B cell (primary cell): ENCODE results near the gene ARHGAP30. TPM values are rescaled to one million over a fixed set of nuclear protein-coding genes. Genes with fewer than 3 reads are reported as not detected.

Experiments used
- ATAC-seq: fragments of 200-7000 bp; cut with Tn5 transposase; one replicate; pipeline ENCODE4 v1.10.0; 2021; ENCODE audit warnings: low read depth, mild to moderate bottlenecking, moderate number of reproducible peaks, moderate library complexity
- CTCF ChIA-PET: fragments of 350-600 bp; sonication (Branson Sonifier 250); formaldehyde crosslinking; loops from one replicate; lab custom pipeline; 2021; ENCODE audit warnings: antibody characterized with exemption, inconsistent platforms; lab: Charles Lee
- POLR2A ChIA-PET: fragments of 350-600 bp; sonication (Branson Sonifier 250); formaldehyde crosslinking; loops from one replicate; lab custom pipeline; 2021; ENCODE audit warnings: antibody characterized with exemption; lab: Charles Lee
- DNase-seq: peaks from one replicate; pipeline ENCODE4 v3.0.0; 2013
- H2AFZ ChIP-seq: 2 replicates; pipeline ENCODE4 v1.6.1; 2012; ENCODE audit warnings: mild to moderate bottlenecking, low read depth, low read length; ENCODE audit not compliant: insufficient read depth, poor library complexity, severe bottlenecking
- H3K27ac ChIP-seq, 2 donors: 1 replicate in 1 of 2; 2 replicates in 1 of 2; pipeline ENCODE4 v1.5.1; 2012 to 2013; ENCODE audit warnings: low read length in 2 of 2, mild to moderate bottlenecking in 2 of 2, moderate library complexity in 1 of 2
- H3K27me3 ChIP-seq, 4 experiments: fragments of 200-600 bp in 1 of 4; sonication (generic) in 1 of 4; replicated peaks in 1 of 4; 1 replicate in 2 of 4; 2 replicates in 2 of 4; pipeline versions ENCODE4 v1.6.1 to v1.7.0; 2013 to 2016; ENCODE audit warnings: low read length in 3 of 4, mild to moderate bottlenecking in 2 of 4, mixed read lengths in 1 of 4, moderate library complexity in 1 of 4; ENCODE audit not compliant: insufficient read depth in 4 of 4, control insufficient read depth in 3 of 4; ENCODE audit errors: control extremely low read depth in 1 of 4
- H3K36me3 ChIP-seq, 2 experiments: replicated peaks in 1 of 2; 1 replicate in 1 of 2; 2 replicates in 1 of 2; pipeline versions ENCODE4 v1.6.1 to v1.7.1; 2013; ENCODE audit warnings: low read length in 1 of 2; ENCODE audit not compliant: insufficient read depth in 2 of 2, control insufficient read depth in 1 of 2; ENCODE audit errors: control extremely low read depth in 1 of 2, extremely low read depth in 1 of 2
- H3K4me1 ChIP-seq, 2 donors: fragments of 200-600 bp in 1 of 2; sonication (generic) in 1 of 2; 1 replicate in 1 of 2; 2 replicates in 1 of 2; pipeline versions ENCODE4 v1.5.1 to v1.6.1; 2013 to 2017; ENCODE audit warnings: low read length in 2 of 2; ENCODE audit not compliant: control insufficient read depth in 2 of 2, insufficient read depth in 2 of 2
- H3K4me2 ChIP-seq: replicated peaks from 2 replicates; pipeline ENCODE3; 2012; ENCODE audit warnings: mild to moderate bottlenecking, low read depth, low read length; ENCODE audit not compliant: poor library complexity, severe bottlenecking
- H3K4me3 ChIP-seq, 5 experiments: fragments of 200-600 bp in 1 of 5; sonication (generic) in 1 of 5; 1 replicate in 3 of 5; 2 replicates in 2 of 5; pipeline versions ENCODE4 v1.5.1 to v1.7.0; 2011 to 2016; ENCODE audit warnings: low read length in 4 of 5, mild to moderate bottlenecking in 4 of 5, low read depth in 2 of 5, control low read depth in 1 of 5, moderate library complexity in 1 of 5; ENCODE audit not compliant: insufficient read depth in 1 of 5; ENCODE audit errors: control extremely low read depth in 1 of 5, extremely low read depth in 1 of 5
- H3K79me2 ChIP-seq: fragments of 200-600 bp; sonication (generic); one replicate; pipeline ENCODE4 v1.6.0; 2016; ENCODE audit warnings: low read length; ENCODE audit not compliant: control insufficient read depth, insufficient read depth
- H3K9ac ChIP-seq: fragments of 200-600 bp; sonication (generic); 2 replicates; pipeline ENCODE4 v1.6.1; 2017; ENCODE audit warnings: mild to moderate bottlenecking, low read length, moderate library complexity
- H3K9me3 ChIP-seq, 3 donors: one replicate each; pipeline versions ENCODE4 v1.6.1 to v1.7.1; 2013; ENCODE audit warnings: low read length in 2 of 3; ENCODE audit not compliant: control insufficient read depth in 2 of 3, insufficient read depth in 1 of 3; ENCODE audit errors: control extremely low read depth in 1 of 3
- H4K20me1 ChIP-seq: 2 replicates; pipeline ENCODE4 v1.6.0; 2012; ENCODE audit warnings: mild to moderate bottlenecking, low read length; ENCODE audit not compliant: insufficient read depth, control insufficient read depth, poor library complexity, severe bottlenecking
- H3K27ac Mint-ChIP-seq: one replicate; pipeline ENCODE4 v1.8.0; 2021; ENCODE audit warnings: mixed read lengths
- H3K27me3 Mint-ChIP-seq: one replicate; pipeline ENCODE4 v1.8.0; 2021; ENCODE audit warnings: mixed read lengths
- H3K4me1 Mint-ChIP-seq: one replicate; pipeline ENCODE4 v1.8.0; 2021; ENCODE audit warnings: mixed read lengths
- H3K4me3 Mint-ChIP-seq: one replicate; pipeline ENCODE4 v1.8.0; 2021; ENCODE audit warnings: mixed read lengths
- H3K9me3 Mint-ChIP-seq: one replicate; pipeline ENCODE4 v1.8.0; 2022; ENCODE audit warnings: mixed read lengths; ENCODE audit not compliant: insufficient read depth
- EZH2 ChIP-seq: IDR thresholded peaks from 2 replicates; pipeline ENCODE4 v1.6.1; 2012; ENCODE audit warnings: borderline replicate concordance, low read depth, mild to moderate bottlenecking, moderate library complexity, low read length; ENCODE audit not compliant: insufficient read depth, poor library complexity, severe bottlenecking
- WGBS: methylation state at CpG from one replicate; pipeline ENCODE4 v1.1.5; 2013; ENCODE audit warnings: missing lambda C conversion rate; ENCODE audit not compliant: insufficient coverage; 5-methylcytosine and 5-hydroxymethylcytosine counted together
- intact Hi-C: fragments of 100-400 bp; cut with micrococcal nuclease; formaldehyde crosslinking; loops from one replicate; pipeline ENCODE4 v1.10.0; 2022
- polyA plus RNA-seq: library from polyadenylated mRNA; depleted of rRNA; stranded (reverse); fragments of >200 nt; gene quantifications from 2 replicates; pipeline ENCODE4 v1.2.3, GENCODE V29; 2012
- total RNA-seq, 2 donors: library from RNA; stranded (reverse); fragments of 120-200 nt in 1 of 2; gene quantifications; 1 replicate in 1 of 2; 2 replicates in 1 of 2; pipeline versions ENCODE4 v1.2.3 to v1.2.4, GENCODE V29; 2013 to 2022
- TF ChIP-seq, protein P1 (sequence below): fragments of 200-600 bp; IDR thresholded peaks from one replicate; pipeline ENCODE4 v1.8.0; 2022; ENCODE audit warnings: antibody characterized with exemption, mild to moderate bottlenecking

ARHGAP30 gene
- total and polyA plus RNA-seq, 2 donors (not counting 1 experiment from before 2014, with no cell fraction given), result 122 to 146 TPM

DNA sequence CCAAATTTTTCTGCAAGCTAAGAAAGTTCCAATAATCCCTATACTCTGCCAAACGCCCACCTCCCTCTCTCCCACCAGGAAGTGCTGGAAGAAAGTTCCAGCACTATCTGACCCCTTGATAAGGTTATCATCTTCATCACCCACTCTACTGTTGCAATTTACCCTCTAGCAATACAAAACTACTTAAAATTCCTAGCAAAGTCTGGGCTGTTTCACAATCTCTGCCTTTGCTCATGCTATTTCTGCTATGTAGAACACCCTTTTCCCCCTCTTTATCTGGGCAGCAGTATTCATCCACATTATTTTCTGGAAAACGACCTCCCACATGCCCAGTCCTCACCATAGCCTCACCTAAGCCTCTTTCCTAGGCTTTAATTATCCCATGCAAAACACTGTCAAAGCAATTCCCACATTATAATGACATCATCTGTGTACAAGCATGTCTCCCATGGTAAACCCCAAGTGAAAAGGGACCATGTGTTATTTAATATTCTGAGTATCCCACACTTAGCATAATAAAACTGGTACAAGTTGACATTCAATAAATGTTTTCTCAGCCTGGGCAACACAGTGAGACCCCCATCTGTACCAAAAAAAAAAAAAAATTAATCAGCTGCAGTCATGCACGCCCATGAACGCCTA lies 60.7 kb downstream of the ARHGAP30 start:
- H3K4me2 ChIP-seq, result no peak overlapping the region
- H4K20me1 ChIP-seq, result no peaks in the 10 kb centered on the region
- intact Hi-C loops, result no loop called here
- Mint-ChIP-seq H3K4me1 (peaks cover 17% of the 10 kb centered on the region), H3K27ac (no peak overlapping the region), H3K4me3 (no peak overlapping the region), H3K27me3 (no peaks in the 10 kb centered on the region), H3K9me3 (no peaks in the 10 kb centered on the region)
- H3K4me3 ChIP-seq, result no peak overlapping the region
- POLR2A ChIA-PET, result no interaction called here
- 84% methylated on average over 2 of the region's 4 CpGs for WGBS
- H3K27ac ChIP-seq, result no peak overlapping the region
- CTCF ChIA-PET, result no interaction called here
- H3K4me1 ChIP-seq, result peaks cover 16 to 21% of the 10 kb centered on the region in 2 donors
- no peak for TF ChIP-seq EZH2
- TF ChIP-seq, protein P1, sequence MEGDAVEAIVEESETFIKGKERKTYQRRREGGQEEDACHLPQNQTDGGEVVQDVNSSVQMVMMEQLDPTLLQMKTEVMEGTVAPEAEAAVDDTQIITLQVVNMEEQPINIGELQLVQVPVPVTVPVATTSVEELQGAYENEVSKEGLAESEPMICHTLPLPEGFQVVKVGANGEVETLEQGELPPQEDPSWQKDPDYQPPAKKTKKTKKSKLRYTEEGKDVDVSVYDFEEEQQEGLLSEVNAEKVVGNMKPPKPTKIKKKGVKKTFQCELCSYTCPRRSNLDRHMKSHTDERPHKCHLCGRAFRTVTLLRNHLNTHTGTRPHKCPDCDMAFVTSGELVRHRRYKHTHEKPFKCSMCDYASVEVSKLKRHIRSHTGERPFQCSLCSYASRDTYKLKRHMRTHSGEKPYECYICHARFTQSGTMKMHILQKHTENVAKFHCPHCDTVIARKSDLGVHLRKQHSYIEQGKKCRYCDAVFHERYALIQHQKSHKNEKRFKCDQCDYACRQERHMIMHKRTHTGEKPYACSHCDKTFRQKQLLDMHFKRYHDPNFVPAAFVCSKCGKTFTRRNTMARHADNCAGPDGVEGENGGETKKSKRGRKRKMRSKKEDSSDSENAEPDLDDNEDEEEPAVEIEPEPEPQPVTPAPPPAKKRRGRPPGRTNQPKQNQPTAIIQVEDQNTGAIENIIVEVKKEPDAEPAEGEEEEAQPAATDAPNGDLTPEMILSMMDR, result no peak
- H3K27me3 ChIP-seq, result no peaks in the 10 kb centered on the region
- peaks cover 0 to 2% of the 10 kb centered on the region in 2 experiments for H3K36me3 ChIP-seq
- DNase-seq (no peak), ATAC-seq (no peak)
- no peak overlapping the region for H2AFZ ChIP-seq
- H3K9me3 ChIP-seq, result no peaks in the 10 kb centered on the region
- H3K9ac ChIP-seq, result no peak overlapping the region
- peaks cover 51% of the 10 kb centered on the region for H3K79me2 ChIP-seq

DNA sequence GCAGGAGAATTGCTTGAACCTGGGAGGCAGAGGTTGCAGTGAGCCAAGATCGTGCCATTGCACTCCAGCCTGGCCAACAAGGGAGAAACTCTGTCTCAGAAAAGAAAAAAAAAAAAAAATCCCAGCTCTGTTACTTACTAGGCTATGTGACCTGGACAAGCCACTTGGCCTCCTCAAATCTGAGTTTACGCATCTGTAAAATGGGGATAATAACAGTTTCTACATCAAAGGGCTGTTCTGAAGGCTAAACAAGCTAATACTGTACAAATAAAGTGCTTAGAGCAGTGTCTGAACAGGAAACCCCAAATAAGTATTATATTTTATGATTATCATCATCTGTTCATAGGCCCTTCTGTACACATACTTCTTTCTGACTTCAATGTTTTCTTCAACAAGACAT lies 62.3 kb downstream of the ARHGAP30 start:
- H3K9me3 Mint-ChIP-seq, result no peaks in the 10 kb centered on the region
- Histone ChIP-seq H3K27me3 (no peaks in the 10 kb centered on the region), H3K4me2 (no peak overlapping the region), H3K36me3 (peaks cover 0 to 2% of the 10 kb centered on the region in 2 experiments), H3K27ac (no peak overlapping the region), H2AFZ (no peak overlapping the region), H3K79me2 (peaks cover 58% of the 10 kb centered on the region), H3K9ac (no peak overlapping the region), H3K9me3 (no peaks in the 10 kb centered on the region), H4K20me1 (no peaks in the 10 kb centered on the region), H3K4me3 (no peak overlapping the region), H3K4me1 (peaks cover 4 to 5% of the 10 kb centered on the region in 2 donors)
- WGBS, result no CpG with 5 or more reads among the region's 2 CpGs
- POLR2A ChIA-PET, result interaction anchor here (0.7 kb wide), 1 partner anchor 8 kb away, joined by 5 read pairs; no protein-coding TSS in a partner anchor
- DNase-seq, result no peak
- no peak for ATAC-seq
- H3K27me3 Mint-ChIP-seq, result no peaks in the 10 kb centered on the region
- CTCF ChIA-PET, result interaction anchor here (0.7 to 2.5 kb wide), 4 partner anchors 10 to 89 kb away, joined by 3 to 10 read pairs (median 6); no protein-coding TSS in a partner anchor
- H3K27ac Mint-ChIP-seq, result no peak overlapping the region
- intact Hi-C loops, result no loop called here
- H3K4me3 Mint-ChIP-seq, result no peak overlapping the region
- TF ChIP-seq EZH2, result no peak
- TF ChIP-seq, protein P1, result no peak
- peaks cover 2% of the 10 kb centered on the region for H3K4me1 Mint-ChIP-seq
